ENCODE data around the gene DNAH8.

DNA sequence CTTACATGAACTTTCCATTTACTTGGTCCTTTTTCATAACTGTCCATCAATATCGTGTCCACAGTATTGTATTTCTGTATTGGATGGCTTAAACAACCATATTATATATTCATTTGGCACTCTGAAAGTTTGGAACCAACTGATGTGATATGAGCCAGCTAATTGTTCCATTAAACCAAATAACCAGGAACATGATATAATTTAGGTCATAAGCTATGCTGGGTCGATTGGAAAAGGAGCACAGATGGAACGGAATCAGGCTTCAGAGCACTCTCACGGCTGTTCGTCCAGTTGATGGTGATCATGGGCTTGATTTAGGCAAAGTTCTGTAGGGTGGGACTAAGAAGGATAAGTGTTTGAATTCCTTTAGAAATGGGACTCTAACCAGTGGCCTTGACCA is 142.7 kb downstream of the DNAH8 start:
- TF ChIP-seq, protein P1, sequence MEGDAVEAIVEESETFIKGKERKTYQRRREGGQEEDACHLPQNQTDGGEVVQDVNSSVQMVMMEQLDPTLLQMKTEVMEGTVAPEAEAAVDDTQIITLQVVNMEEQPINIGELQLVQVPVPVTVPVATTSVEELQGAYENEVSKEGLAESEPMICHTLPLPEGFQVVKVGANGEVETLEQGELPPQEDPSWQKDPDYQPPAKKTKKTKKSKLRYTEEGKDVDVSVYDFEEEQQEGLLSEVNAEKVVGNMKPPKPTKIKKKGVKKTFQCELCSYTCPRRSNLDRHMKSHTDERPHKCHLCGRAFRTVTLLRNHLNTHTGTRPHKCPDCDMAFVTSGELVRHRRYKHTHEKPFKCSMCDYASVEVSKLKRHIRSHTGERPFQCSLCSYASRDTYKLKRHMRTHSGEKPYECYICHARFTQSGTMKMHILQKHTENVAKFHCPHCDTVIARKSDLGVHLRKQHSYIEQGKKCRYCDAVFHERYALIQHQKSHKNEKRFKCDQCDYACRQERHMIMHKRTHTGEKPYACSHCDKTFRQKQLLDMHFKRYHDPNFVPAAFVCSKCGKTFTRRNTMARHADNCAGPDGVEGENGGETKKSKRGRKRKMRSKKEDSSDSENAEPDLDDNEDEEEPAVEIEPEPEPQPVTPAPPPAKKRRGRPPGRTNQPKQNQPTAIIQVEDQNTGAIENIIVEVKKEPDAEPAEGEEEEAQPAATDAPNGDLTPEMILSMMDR (IDR thresholded peaks at IDR 0.05): no peak
- no peak for TF ChIP-seq POLR2A (IDR thresholded peaks at IDR 0.05)
